ENCODE measurements around the gene ANKRD55. TPM values are rescaled to one million over a fixed set of nuclear protein-coding genes. Genes with fewer than 3 reads are reported as not detected.

The ANKRD55 gene
- total and polyA plus RNA-seq, 2 donors from 2014 or later = 0.26 to 1.2 TPM

GRCh38 chr5:56056875-56057274, 176.3 kb downstream of the ANKRD55 start:
- Histone ChIP-seq H3K27ac (ENCODE audit: low read depth in 2 of 2, low read length in 2 of 2) (no peak overlapping the region), H3K36me3 (ENCODE audit: control insufficient read depth in 2 of 3, insufficient read depth in 3 of 3, low read length in 3 of 3) (no peaks in the 10 kb centered on the region), H3K4me3 (ENCODE audit: low read length in 3 of 3) (no peak overlapping the region), H3K4me1 (ENCODE audit: control insufficient read depth in 2 of 3, insufficient read depth in 2 of 3, low read depth in 1 of 3, low read length in 3 of 3) (peaks cover 9 to 11% (median 10%) of the 10 kb centered on the region in 3 donors), H3K9ac (ENCODE audit: low read length in 3 of 3) (no peak overlapping the region), H3K27me3 (ENCODE audit: control insufficient read depth, insufficient read depth, low read length) (no peaks in the 10 kb centered on the region), H3K9me3 (ENCODE audit: control insufficient read depth in 2 of 3, insufficient read depth in 1 of 3, low read length in 3 of 3) (peaks cover 0 to 14% (median 0%) of the 10 kb centered on the region in 3 donors)
- intact Hi-C loops (cut with DNase I) = no loop called here
- no peak for FAIRE-seq
- DNase-seq = no peak
- TF ChIP-seq CTCF (IDR thresholded peaks at IDR 0.05; ENCODE audit: borderline replicate concordance, extremely low read depth, insufficient read depth) = no peak

DNA sequence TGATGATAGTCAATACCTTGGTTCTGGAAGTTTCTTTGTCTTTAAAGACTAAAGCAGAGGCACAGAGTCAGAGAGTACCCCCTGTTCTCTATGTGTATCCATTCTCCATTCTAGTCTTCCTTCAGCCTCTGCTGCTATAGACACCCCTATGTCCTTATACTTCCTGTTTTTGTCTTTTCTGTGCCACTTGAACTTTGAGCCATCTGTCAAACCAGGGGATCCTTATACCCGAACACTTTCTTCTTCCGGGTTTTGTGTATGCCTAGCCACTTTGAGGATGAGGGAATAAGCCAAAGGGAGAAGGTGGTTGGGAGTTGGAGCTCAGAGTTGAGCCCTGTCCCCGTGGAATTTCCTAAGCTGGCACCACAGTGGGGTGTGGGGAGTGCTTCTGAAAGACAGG, 177.3 kb downstream of the ANKRD55 start:
- Histone ChIP-seq H3K4me1 (ENCODE audit: control insufficient read depth in 2 of 3, insufficient read depth in 2 of 3, low read depth in 1 of 3, low read length in 3 of 3) (peaks cover 9 to 11% (median 10%) of the 10 kb centered on the region in 3 donors), H3K27ac (ENCODE audit: low read depth in 2 of 2, low read length in 2 of 2) (no peak overlapping the region), H3K9me3 (ENCODE audit: control insufficient read depth in 2 of 3, insufficient read depth in 1 of 3, low read length in 3 of 3) (peaks cover 0 to 14% (median 0%) of the 10 kb centered on the region in 3 donors), H3K36me3 (ENCODE audit: control insufficient read depth in 2 of 3, insufficient read depth in 3 of 3, low read length in 3 of 3) (no peaks in the 10 kb centered on the region), H3K9ac (ENCODE audit: low read length in 3 of 3) (no peak overlapping the region), H3K4me3 (ENCODE audit: low read length in 3 of 3) (no peak overlapping the region), H3K27me3 (ENCODE audit: control insufficient read depth, insufficient read depth, low read length) (no peaks in the 10 kb centered on the region)
- DNase-seq (no peak), FAIRE-seq (no peak)
- intact Hi-C loops (cut with DNase I) = no loop called here
- no peak for TF ChIP-seq CTCF (IDR thresholded peaks at IDR 0.05; ENCODE audit: borderline replicate concordance, extremely low read depth, insufficient read depth)

- no peak for TF ChIP-seq CTCF (IDR thresholded peaks at IDR 0.05; ENCODE audit: borderline replicate concordance, extremely low read depth, insufficient read depth)
- Histone ChIP-seq H3K36me3 (ENCODE audit: control insufficient read depth in 2 of 3, insufficient read depth in 3 of 3, low read length in 3 of 3) (no peaks in the 10 kb centered on the region), H3K4me3 (ENCODE audit: low read length in 3 of 3) (no peak overlapping the region), H3K27me3 (ENCODE audit: control insufficient read depth, insufficient read depth, low read length) (no peaks in the 10 kb centered on the region), H3K4me1 (ENCODE audit: control insufficient read depth in 2 of 3, insufficient read depth in 2 of 3, low read depth in 1 of 3, low read length in 3 of 3) (peaks cover 9 to 12% (median 10%) of the 10 kb centered on the region in 3 donors), H3K27ac (ENCODE audit: low read depth in 2 of 2, low read length in 2 of 2) (no peak overlapping the region), H3K9ac (ENCODE audit: low read length in 3 of 3) (no peak overlapping the region), H3K9me3 (ENCODE audit: control insufficient read depth in 2 of 3, insufficient read depth in 1 of 3, low read length in 3 of 3) (peaks cover 0 to 14% (median 0%) of the 10 kb centered on the region in 3 donors)
- intact Hi-C loops (cut with DNase I) = no loop called here
- FAIRE-seq (no peak), DNase-seq (no peak)
These were observed 177.8 kb downstream of the ANKRD55 start for GRCh38 chr5:56055287-56055686.

- intact Hi-C loops (cut with DNase I) = no loop called here
- peaks cover 10 to 14% (median 10%) of the 10 kb centered on the region in 3 donors for H3K4me1 ChIP-seq (ENCODE audit: control insufficient read depth in 2 of 3, insufficient read depth in 2 of 3, low read depth in 1 of 3, low read length in 3 of 3)
- no peak overlapping the region for H3K9ac ChIP-seq (ENCODE audit: low read length in 3 of 3)
- no peak overlapping the region for H3K4me3 ChIP-seq (ENCODE audit: low read length in 3 of 3)
- peaks cover 0 to 14% (median 0%) of the 10 kb centered on the region in 3 donors for H3K9me3 ChIP-seq (ENCODE audit: control insufficient read depth in 2 of 3, insufficient read depth in 1 of 3, low read length in 3 of 3)
- no peak for TF ChIP-seq CTCF (IDR thresholded peaks at IDR 0.05; ENCODE audit: borderline replicate concordance, extremely low read depth, insufficient read depth)
- FAIRE-seq (no peak), DNase-seq (no peak)
- H3K36me3 ChIP-seq (ENCODE audit: control insufficient read depth in 2 of 3, insufficient read depth in 3 of 3, low read length in 3 of 3) = no peaks in the 10 kb centered on the region
- no peak overlapping the region for H3K27ac ChIP-seq (ENCODE audit: low read depth in 2 of 2, low read length in 2 of 2)
- no peaks in the 10 kb centered on the region for H3K27me3 ChIP-seq (ENCODE audit: control insufficient read depth, insufficient read depth, low read length)
These were observed 178.5 kb downstream of the ANKRD55 start for GRCh38 chr5:56054666-56055065.

Data from kidney (tissue), 14 donors.